GM23338 (cell line): ENCODE results near the gene TCERG1L. TPM values are rescaled to one million over a fixed set of nuclear protein-coding genes. Genes with fewer than 3 reads are reported as not detected.

Experiments
- ATAC-seq: fragments of 200-7000 bp; cut with Tn5 transposase; 3 replicates; pipeline ENCODE4 v1.9.1; 2020
- DNase-seq: peaks from one replicate; pipeline ENCODE4 v3.0.0-alpha.2; 2015; ENCODE audit warnings: low spot score
- H2AFZ ChIP-seq: fragments of 200-600 bp; sonication (generic); 2 replicates; pipeline ENCODE4 v1.8.0; 2016; ENCODE audit warnings: antibody characterized with exemption, mild to moderate bottlenecking, moderate library complexity
- H3F3A ChIP-seq: fragments of 200-600 bp; sonication (generic); replicated peaks from 2 replicates; pipeline ENCODE4 v1.8.0; 2017; ENCODE audit warnings: antibody characterized with exemption, mixed run types, low read depth
- H3K27ac ChIP-seq: fragments of 200-600 bp; sonication (generic); 2 replicates; pipeline ENCODE4 v1.6.1; 2016; ENCODE audit warnings: low read depth
- H3K27me3 ChIP-seq: fragments of 200-600 bp; sonication (generic); 2 replicates; pipeline ENCODE4 v1.8.0; 2016; ENCODE audit warnings: mild to moderate bottlenecking, mixed run types, moderate library complexity; ENCODE audit not compliant: insufficient read depth
- H3K36me3 ChIP-seq: fragments of 200-600 bp; sonication (generic); 2 replicates; pipeline ENCODE4 v1.8.0; 2016; ENCODE audit warnings: mild to moderate bottlenecking; ENCODE audit not compliant: insufficient read depth
- H3K4me1 ChIP-seq: fragments of 200-600 bp; sonication (generic); 2 replicates; pipeline ENCODE4 v1.8.0; 2016; ENCODE audit warnings: mild to moderate bottlenecking, moderate library complexity; ENCODE audit not compliant: insufficient read depth
- H3K4me2 ChIP-seq: fragments of 200-600 bp; sonication (generic); 2 replicates; pipeline ENCODE4 v1.7.1; 2017; ENCODE audit warnings: mixed run types
- H3K4me3 ChIP-seq: fragments of 200-600 bp; sonication (generic); 2 replicates; pipeline ENCODE4 v1.6.1; 2016; ENCODE audit warnings: mixed run types
- H3K79me2 ChIP-seq: fragments of 200-600 bp; sonication (generic); replicated peaks from 2 replicates; pipeline ENCODE4 v1.8.0; 2017; ENCODE audit warnings: mild to moderate bottlenecking; ENCODE audit not compliant: insufficient read depth
- H3K9me2 ChIP-seq: fragments of 200-600 bp; sonication (generic); 2 replicates; pipeline ENCODE4 v1.8.0; 2017; ENCODE audit not compliant: insufficient read depth
- H4K20me1 ChIP-seq: fragments of 200-600 bp; sonication (generic); replicated peaks from 2 replicates; pipeline ENCODE4 v1.8.0; 2017; ENCODE audit warnings: mild to moderate bottlenecking; ENCODE audit not compliant: insufficient read depth
- H3K27ac Mint-ChIP-seq: 2 replicates; pipeline ENCODE4 v1.8.0; 2020; ENCODE audit warnings: inconsistent platforms, mild to moderate bottlenecking, moderate library complexity, mixed read lengths
- H3K27me3 Mint-ChIP-seq: 3 replicates; pipeline ENCODE4 v1.8.0; 2022; ENCODE audit warnings: low read depth, mild to moderate bottlenecking, moderate library complexity, mixed read lengths, inconsistent platforms; ENCODE audit not compliant: insufficient read depth, poor library complexity
- H3K36me3 Mint-ChIP-seq: 3 replicates; pipeline ENCODE4 v1.8.0; 2021; ENCODE audit warnings: low read depth, mild to moderate bottlenecking, inconsistent platforms, moderate library complexity, mixed read lengths
- H3K4me1 Mint-ChIP-seq: 3 replicates; pipeline ENCODE4 v1.8.0; 2020; ENCODE audit warnings: mild to moderate bottlenecking, inconsistent platforms, mixed read lengths
- H3K4me3 Mint-ChIP-seq: 3 replicates; pipeline ENCODE4 v1.8.0; 2021; ENCODE audit warnings: moderate library complexity, mild to moderate bottlenecking, inconsistent platforms, mixed read lengths
- H3K9me3 Mint-ChIP-seq: 3 replicates; pipeline ENCODE4 v1.8.0; 2020; ENCODE audit warnings: moderate library complexity, mild to moderate bottlenecking, inconsistent platforms, mixed read lengths
- CREB1 ChIP-seq: fragments of 250-450 bp; sonication (Bioruptor Pico); IDR thresholded peaks from 2 replicates; pipeline ENCODE4 v1.5.0; 2020; ENCODE audit warnings: low read depth, mild to moderate bottlenecking, moderate library complexity
- CTCF ChIP-seq, 2 experiments: fragments of 200-600 bp in 1 of 2; sonication (generic) in 1 of 2; conservative IDR thresholded peaks; 2 replicates each; pipeline versions ENCODE4 v1.5.1 to v1.6.1; 2016 to 2017; ENCODE audit warnings: antibody characterized with exemption in 2 of 2, low read depth in 2 of 2, mild to moderate bottlenecking in 2 of 2, moderate library complexity in 1 of 2
- ETS1 ChIP-seq: IDR thresholded peaks from 2 replicates; pipeline ENCODE4 v1.6.1; 2016; ENCODE audit warnings: antibody characterized with exemption
- EZH2 ChIP-seq: fragments of 200-600 bp; sonication (generic); IDR thresholded peaks from one replicate; pipeline ENCODE4 v1.8.0; 2017; ENCODE audit warnings: antibody characterized with exemption, mild to moderate bottlenecking, low read depth; ENCODE audit not compliant: unreplicated experiment
- EZH2phosphoT487 ChIP-seq: fragments of 200-600 bp; sonication (generic); IDR thresholded peaks from one replicate; pipeline ENCODE4 v1.8.1; 2018; ENCODE audit warnings: antibody characterized with exemption; ENCODE audit not compliant: unreplicated experiment
- JUNB ChIP-seq: IDR thresholded peaks from one replicate; pipeline ENCODE4 v1.6.1; 2016; ENCODE audit warnings: antibody characterized with exemption; ENCODE audit not compliant: unreplicated experiment
- NANOG ChIP-seq: IDR thresholded peaks from 2 replicates; pipeline ENCODE4 v1.6.1; 2016; ENCODE audit warnings: antibody characterized with exemption, borderline replicate concordance
- POLR2AphosphoS5 ChIP-seq: IDR thresholded peaks from 2 replicates; pipeline ENCODE4 v1.6.1; 2016; ENCODE audit warnings: antibody characterized with exemption, low read depth
- STAT1 ChIP-seq: IDR thresholded peaks from one replicate; pipeline ENCODE4 v1.6.1; 2016; ENCODE audit warnings: antibody characterized with exemption; ENCODE audit not compliant: unreplicated experiment
- ZNF114 ChIP-seq: fragments of 250-450 bp; sonication (Bioruptor Pico); IDR thresholded peaks from 2 replicates; pipeline ENCODE4 v1.5.0; 2020; ENCODE audit warnings: mild to moderate bottlenecking, moderate library complexity
- ZNF331 ChIP-seq: fragments of 250-450 bp; sonication (Bioruptor Pico); IDR thresholded peaks from 2 replicates; pipeline ENCODE4 v1.5.0; 2020; ENCODE audit warnings: low read depth, mild to moderate bottlenecking, moderate library complexity
- polyA plus RNA-seq: library from polyadenylated mRNA; unstranded; fragments of >200 nt; fragmentation: Nextera tagmentation; extraction: Ambion mirVana; gene quantifications from 2 replicates; pipeline ENCODE4 v1.2.1, GENCODE V29; 2016
- total RNA-seq: library from RNA; depleted of rRNA; stranded (reverse); fragments of >200 nt; shearing (Covaris generic); gene quantifications from 2 replicates; pipeline ENCODE4 v1.2.3, GENCODE V29; 2014
- TF ChIP-seq, protein P1 (sequence below): IDR thresholded peaks from one replicate; pipeline ENCODE4 v1.6.1; 2018; ENCODE audit warnings: antibody characterized with exemption; ENCODE audit not compliant: unreplicated experiment
- TF ChIP-seq, protein P2 (sequence below): fragments of 250-450 bp; sonication (Bioruptor Pico); IDR thresholded peaks from 2 replicates; pipeline ENCODE4 v1.5.0; 2020; ENCODE audit warnings: mild to moderate bottlenecking, moderate library complexity

The TCERG1L gene
- total and polyA plus RNA-seq, 2 experiments from 2014 or later: 3.9 to 5.5 TPM

DNA sequence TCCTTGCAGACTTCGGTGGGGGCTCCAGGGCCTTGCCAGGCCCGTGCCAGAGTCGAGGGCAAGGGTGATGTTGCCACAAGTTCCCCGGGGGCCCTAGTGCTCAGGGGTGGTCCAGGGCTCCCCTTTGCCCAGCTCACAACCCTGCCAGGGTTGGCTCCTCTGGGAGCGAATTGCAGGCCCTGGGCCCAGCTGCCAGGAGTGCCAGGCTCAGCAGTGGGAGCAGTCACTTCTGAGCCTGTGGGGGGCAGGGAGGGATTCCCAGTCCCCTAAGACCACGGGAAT, 43.8 kb downstream of the TCERG1L start:
- Mint-ChIP-seq H3K9me3 (peaks cover 86% of the 10 kb centered on the region), H3K4me3 (no peak overlapping the region), H3K27ac (no peak overlapping the region), H3K36me3 (peaks cover 31% of the 10 kb centered on the region), H3K27me3 (no peaks in the 10 kb centered on the region), H3K4me1 (no peaks in the 10 kb centered on the region)
- Histone ChIP-seq H3K4me3 (no peak overlapping the region), H3K4me1 (no peaks in the 10 kb centered on the region), H4K20me1 (no peaks in the 10 kb centered on the region), H3K4me2 (no peak overlapping the region), H3F3A (no peaks in the 10 kb centered on the region), H3K27ac (no peak overlapping the region), H3K27me3 (no peaks in the 10 kb centered on the region), H3K9me2 (no peaks in the 10 kb centered on the region), H3K36me3 (no peaks in the 10 kb centered on the region), H3K79me2 (no peaks in the 10 kb centered on the region), H2AFZ (no peak overlapping the region)
- no peak for ATAC-seq
- DNase-seq: no peak
- TF ChIP-seq EZH2 (no peak), CTCF (conservative IDR thresholded peaks at IDR 0.05; ENCODE audit: low read depth in 2 of 2) (no peak), JUNB (no peak), CREB1 (no peak), NANOG (no peak), EZH2phosphoT487 (no peak), ETS1 (no peak), ZNF331 (no peak), POLR2AphosphoS5 (no peak), STAT1 (no peak), ZNF114 (CRISPR knock-in tag) (no peak)
- TF ChIP-seq, protein P1, sequence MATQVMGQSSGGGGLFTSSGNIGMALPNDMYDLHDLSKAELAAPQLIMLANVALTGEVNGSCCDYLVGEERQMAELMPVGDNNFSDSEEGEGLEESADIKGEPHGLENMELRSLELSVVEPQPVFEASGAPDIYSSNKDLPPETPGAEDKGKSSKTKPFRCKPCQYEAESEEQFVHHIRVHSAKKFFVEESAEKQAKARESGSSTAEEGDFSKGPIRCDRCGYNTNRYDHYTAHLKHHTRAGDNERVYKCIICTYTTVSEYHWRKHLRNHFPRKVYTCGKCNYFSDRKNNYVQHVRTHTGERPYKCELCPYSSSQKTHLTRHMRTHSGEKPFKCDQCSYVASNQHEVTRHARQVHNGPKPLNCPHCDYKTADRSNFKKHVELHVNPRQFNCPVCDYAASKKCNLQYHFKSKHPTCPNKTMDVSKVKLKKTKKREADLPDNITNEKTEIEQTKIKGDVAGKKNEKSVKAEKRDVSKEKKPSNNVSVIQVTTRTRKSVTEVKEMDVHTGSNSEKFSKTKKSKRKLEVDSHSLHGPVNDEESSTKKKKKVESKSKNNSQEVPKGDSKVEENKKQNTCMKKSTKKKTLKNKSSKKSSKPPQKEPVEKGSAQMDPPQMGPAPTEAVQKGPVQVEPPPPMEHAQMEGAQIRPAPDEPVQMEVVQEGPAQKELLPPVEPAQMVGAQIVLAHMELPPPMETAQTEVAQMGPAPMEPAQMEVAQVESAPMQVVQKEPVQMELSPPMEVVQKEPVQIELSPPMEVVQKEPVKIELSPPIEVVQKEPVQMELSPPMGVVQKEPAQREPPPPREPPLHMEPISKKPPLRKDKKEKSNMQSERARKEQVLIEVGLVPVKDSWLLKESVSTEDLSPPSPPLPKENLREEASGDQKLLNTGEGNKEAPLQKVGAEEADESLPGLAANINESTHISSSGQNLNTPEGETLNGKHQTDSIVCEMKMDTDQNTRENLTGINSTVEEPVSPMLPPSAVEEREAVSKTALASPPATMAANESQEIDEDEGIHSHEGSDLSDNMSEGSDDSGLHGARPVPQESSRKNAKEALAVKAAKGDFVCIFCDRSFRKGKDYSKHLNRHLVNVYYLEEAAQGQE: no peak
- TF ChIP-seq, protein P2, sequence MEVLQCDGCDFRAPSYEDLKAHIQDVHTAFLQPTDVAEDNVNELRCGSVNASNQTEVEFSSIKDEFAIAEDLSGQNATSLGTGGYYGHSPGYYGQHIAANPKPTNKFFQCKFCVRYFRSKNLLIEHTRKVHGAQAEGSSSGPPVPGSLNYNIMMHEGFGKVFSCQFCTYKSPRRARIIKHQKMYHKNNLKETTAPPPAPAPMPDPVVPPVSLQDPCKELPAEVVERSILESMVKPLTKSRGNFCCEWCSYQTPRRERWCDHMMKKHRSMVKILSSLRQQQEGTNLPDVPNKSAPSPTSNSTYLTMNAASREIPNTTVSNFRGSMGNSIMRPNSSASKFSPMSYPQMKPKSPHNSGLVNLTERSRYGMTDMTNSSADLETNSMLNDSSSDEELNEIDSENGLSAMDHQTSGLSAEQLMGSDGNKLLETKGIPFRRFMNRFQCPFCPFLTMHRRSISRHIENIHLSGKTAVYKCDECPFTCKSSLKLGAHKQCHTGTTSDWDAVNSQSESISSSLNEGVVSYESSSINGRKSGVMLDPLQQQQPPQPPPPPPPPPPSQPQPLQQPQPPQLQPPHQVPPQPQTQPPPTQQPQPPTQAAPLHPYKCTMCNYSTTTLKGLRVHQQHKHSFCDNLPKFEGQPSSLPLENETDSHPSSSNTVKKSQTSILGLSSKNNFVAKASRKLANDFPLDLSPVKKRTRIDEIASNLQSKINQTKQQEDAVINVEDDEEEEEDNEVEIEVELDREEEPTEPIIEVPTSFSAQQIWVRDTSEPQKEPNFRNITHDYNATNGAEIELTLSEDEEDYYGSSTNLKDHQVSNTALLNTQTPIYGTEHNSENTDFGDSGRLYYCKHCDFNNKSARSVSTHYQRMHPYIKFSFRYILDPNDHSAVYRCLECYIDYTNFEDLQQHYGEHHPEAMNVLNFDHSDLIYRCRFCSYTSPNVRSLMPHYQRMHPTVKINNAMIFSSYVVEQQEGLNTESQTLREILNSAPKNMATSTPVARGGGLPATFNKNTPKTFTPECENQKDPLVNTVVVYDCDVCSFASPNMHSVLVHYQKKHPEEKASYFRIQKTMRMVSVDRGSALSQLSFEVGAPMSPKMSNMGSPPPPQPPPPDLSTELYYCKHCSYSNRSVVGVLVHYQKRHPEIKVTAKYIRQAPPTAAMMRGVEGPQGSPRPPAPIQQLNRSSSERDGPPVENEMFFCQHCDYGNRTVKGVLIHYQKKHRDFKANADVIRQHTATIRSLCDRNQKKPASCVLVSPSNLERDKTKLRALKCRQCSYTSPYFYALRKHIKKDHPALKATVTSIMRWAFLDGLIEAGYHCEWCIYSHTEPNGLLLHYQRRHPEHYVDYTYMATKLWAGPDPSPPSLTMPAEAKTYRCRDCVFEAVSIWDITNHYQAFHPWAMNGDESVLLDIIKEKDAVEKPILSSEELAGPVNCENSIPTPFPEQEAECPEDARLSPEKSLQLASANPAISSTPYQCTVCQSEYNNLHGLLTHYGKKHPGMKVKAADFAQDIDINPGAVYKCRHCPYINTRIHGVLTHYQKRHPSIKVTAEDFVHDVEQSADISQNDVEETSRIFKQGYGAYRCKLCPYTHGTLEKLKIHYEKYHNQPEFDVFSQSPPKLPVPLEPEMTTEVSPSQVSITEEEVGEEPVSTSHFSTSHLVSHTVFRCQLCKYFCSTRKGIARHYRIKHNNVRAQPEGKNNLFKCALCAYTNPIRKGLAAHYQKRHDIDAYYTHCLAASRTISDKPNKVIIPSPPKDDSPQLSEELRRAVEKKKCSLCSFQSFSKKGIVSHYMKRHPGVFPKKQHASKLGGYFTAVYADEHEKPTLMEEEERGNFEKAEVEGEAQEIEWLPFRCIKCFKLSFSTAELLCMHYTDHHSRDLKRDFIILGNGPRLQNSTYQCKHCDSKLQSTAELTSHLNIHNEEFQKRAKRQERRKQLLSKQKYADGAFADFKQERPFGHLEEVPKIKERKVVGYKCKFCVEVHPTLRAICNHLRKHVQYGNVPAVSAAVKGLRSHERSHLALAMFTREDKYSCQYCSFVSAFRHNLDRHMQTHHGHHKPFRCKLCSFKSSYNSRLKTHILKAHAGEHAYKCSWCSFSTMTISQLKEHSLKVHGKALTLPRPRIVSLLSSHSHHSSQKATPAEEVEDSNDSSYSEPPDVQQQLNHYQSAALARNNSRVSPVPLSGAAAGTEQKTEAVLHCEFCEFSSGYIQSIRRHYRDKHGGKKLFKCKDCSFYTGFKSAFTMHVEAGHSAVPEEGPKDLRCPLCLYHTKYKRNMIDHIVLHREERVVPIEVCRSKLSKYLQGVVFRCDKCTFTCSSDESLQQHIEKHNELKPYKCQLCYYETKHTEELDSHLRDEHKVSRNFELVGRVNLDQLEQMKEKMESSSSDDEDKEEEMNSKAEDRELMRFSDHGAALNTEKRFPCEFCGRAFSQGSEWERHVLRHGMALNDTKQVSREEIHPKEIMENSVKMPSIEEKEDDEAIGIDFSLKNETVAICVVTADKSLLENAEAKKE: no peak
